ENCODE measurements around the gene PCNX2.

Gene PCNX2, protein sequence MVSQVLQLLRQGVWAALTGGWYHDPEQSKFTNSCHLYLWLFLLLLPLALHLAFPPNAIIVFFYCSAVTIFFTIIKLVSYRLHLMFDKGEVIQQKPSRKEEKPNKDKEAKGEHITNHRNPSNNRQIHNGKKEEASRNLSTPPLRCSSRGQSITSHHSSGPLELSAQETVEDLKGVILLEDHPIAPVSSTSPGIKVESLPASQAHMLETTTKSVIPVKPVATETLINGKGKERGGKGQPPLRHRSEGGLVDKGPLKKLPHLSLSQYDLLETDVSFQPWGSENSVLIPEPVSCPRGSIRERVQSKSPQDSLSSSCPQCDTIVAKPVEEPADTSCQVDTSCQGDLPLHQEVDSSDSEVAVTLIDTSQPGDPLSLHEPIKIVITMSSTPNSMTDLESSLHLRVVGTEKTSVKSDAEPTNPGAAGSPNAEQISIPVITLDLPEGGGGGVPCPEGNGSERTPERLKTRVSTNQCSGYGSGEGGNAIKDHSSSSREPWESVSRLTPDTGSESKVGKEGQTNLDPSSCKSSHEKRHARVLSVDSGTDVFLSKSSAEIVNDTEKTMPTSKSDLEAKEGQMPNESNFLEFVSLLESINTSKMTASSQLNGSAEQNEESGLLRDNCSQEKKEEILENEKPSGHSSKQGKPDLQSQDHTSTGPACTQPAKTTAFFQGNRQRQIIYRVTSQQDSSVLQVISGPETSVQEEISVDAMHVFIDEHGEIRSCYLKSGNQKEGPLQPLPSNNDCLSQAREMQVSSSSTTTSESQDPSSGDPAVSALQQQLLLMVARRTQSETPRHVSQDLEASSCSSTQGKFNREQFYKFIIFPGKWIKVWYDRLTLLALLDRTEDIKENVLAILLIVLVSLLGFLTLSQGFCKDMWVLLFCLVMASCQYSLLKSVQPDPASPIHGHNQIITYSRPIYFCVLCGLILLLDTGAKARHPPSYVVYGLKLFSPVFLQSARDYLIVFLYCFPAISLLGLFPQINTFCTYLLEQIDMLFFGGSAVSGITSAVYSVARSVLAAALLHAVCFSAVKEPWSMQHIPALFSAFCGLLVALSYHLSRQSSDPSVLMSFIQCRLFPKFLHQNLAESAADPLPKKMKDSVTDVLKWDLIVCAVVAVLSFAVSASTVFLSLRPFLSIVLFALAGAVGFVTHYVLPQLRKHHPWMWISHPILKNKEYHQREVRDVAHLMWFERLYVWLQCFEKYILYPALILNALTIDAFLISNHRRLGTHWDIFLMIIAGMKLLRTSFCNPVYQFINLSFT (N-terminal part only)

GRCh38 chr1:233295237-233295974, at the start of gene PCNX2:
Gene PCNX2 (minus strand): TSS chr1:233295725. CDS start chr1:233295478, 247 bp downstream.
- peak; percentile 55 for DNase-seq

GRCh38 chr1:233343262-233343661, 47.7 kb upstream of the PCNX2 start:
- no peak for DNase-seq

DNA sequence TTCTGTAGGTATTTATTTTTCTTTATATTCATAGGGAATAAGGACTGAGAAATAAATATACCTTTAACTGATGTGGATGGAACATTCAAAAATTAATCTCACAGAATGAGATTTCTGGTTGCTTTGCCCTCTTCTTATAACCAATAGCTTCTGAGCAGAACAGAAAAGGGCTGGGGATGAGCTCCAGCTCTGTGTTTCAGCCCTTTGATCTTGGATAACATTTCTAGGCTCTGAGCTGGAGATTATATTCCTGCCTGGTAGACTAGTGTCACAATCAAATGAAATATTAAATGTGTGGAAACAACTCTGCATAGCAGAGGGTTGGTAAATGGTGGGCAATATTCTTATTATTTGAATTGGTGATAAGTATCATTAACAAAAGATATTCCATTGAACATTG, 46.6 kb upstream of the PCNX2 start:
- no peak for DNase-seq

DNA sequence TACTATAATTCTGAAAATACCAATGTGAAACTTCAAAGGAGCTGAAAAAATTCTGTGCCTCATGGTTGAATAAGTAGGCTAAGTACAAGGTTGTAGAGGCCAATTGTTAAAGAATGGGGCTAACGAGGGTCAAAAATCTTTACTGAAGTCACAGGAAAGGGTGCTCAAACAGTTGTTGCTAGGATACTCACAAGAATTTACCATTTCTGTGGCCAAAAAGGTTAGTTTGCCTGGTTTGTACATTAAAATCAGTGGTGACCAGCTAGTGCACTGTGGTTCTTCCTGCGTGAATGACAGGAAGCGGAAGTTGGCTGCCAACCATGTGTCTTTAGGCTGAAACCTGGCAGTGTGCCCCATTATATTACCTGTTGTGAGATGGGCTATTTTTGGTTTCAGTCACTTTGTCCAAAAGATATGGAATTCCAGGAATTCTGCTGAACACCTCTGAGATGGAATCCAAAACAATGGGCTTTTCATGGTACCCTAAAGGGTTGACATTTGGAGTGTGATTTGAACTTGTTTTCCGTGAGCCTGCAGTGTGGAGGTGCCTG, 45.5 kb upstream of the PCNX2 start:
- DNase-seq, result no peak

GRCh38 chr1:233340031-233340555, 44.6 kb upstream of the PCNX2 start:
- DNase-seq, result no peak

DNA sequence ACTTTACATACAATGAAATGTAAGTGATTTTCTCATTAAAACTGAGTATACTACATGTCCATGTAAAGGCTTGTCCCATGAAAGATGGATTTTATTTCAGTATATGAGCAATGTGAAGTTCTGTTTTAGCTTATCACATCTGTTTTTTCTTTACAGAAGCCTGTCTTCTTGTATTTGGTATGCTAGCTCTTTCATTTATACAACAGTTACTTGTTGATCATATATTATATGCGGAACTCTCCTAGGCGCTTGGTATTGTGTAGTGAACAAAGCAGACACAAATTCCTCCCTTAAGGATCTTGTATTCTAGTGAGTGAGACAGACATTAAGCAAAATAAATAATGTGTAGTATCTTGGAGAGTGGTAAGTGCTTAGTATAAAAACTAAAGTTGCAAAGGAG, 42.6 kb upstream of the PCNX2 start:
- no peak for DNase-seq

DNA sequence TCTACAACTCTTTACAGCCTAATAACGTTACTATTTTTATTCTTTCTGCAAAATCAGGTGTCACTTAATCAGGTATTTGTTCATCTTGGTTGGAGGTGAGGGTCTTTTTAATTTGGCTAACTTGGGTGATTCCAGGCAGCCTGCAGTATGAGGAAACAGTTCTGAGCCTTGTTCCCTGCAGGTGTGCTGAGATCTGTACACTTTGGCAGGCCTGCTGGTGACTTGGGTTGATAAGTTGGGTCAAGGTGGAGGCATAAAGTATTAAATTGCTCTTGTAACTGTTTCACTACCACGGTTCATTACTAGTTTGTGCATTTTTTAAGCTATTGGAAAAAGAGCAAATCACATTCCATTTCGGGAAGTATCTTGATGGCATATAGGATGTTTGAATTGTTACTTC, 42.0 kb upstream of the PCNX2 start:
- DNase-seq, result no peak

DNA sequence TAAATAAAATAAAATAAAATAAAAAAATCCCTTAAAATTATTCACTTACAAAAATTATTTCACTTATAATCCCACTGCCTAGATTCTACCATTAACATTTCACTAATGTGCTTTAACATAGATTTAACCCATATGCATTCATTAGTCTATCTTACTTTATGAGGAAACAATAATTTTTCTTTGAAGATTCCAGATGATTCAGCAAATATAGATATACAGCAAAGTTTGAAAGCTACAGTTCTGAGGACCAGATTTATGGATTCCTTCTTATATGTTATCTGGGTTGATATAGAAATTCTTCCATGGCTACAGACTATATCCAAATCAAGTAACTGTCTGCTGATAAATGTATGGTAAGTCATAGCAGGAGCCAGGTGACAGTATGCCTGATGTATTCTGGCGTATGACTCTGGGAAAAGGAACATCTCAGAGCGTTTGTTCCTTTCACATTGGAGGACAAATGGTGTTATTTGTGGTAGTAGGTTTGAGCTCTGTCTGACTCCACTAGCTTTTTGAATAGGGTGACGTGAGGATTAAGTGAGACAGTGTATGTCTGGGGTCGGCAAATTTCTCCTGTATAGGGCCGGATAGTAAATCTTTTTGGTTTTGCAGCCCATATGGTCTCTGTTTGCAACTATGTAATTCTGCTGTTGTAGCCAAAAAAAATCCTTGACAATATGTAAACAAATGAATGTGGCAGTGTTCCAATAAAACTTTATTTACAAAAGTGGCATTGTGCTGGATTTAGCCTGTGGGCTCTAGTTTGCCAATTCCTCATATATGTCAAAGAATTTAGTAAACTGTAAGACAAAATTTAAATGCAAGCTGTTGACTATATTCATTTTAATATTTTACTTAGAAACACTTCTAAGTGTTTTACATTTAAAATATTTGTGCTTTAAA, 41.3 kb upstream of the PCNX2 start:
- no peak for DNase-seq

- DNase-seq, result no peak
Observed at GRCh38 chr1:233334092-233334491, 38.6 kb upstream of the PCNX2 start.

- DNase-seq, result no peak
Observed at GRCh38 chr1:233333086-233333485, 37.6 kb upstream of the PCNX2 start.

GRCh38 chr1:233331676-233332519, 36.4 kb upstream of the PCNX2 start:
- no peak for DNase-seq

DNA sequence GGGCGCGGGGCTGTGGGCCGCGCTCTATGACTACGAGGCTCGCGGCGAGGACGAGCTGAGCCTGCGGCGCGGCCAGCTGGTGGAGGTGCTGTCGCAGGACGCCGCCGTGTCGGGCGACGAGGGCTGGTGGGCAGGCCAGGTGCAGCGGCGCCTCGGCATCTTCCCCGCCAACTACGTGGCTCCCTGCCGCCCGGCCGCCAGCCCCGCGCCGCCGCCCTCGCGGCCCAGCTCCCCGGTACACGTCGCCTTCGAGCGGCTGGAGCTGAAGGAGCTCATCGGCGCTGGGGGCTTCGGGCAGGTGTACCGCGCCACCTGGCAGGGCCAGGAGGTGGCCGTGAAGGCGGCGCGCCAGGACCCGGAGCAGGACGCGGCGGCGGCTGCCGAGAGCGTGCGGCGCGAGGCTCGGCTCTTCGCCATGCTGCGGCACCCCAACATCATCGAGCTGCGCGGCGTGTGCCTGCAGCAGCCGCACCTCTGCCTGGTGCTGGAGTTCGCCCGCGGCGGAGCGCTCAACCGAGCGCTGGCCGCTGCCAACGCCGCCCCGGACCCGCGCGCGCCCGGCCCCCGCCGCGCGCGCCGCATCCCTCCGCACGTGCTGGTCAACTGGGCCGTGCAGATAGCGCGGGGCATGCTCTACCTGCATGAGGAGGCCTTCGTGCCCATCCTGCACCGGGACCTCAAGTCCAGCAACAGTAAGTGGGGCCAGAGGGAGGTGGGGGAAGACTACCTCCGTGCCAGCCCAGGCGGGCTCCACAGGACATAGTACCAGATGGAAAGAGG, 32.8 kb upstream of the PCNX2 start:
- no peak for DNase-seq

- no peak for DNase-seq
Observed at GRCh38 chr1:233327651-233328141, 32.2 kb upstream of the PCNX2 start, which contains the start of gene MAP3K21. Gene MAP3K21 (plus strand): TSS chr1:233327724. CDS start chr1:233328029, 305 bp downstream.

GRCh38 chr1:233326811-233327650, 31.5 kb upstream of the PCNX2 start:
- DNase-seq, result peak; percentile 76

GRCh38 chr1:233326319-233326718, 30.8 kb upstream of the PCNX2 start:
- no peak for DNase-seq

- DNase-seq, result no peak
Observed at GRCh38 chr1:233323718-233324117, 28.2 kb upstream of the PCNX2 start.

- no peak for DNase-seq
Observed at GRCh38 chr1:233320023-233320422, 24.5 kb upstream of the PCNX2 start.

DNA sequence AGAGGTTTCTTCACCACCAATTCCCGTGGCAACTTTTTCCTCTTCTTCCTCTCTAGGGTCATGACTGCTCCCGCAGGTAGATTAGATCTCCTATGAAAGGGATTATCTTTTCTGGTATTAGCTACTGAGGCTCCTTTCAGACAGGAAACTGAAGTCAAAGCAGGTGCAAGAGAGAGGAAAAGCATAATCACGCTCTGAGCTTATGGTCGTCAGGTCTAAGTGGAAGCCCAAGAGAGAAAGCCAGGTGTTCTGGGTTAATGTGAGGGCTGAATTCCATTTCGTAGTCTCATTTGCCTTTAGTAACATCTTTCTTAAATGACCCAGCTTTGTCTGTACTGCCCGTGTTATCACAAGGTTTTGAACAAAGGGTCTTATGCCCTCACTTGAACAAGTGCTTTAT, 23.7 kb upstream of the PCNX2 start:
- DNase-seq, result no peak

Data from activated T-cell treated with anti-CD3 and anti-CD28 coated beads for 4 hours (primary cell).